Right kidney (tissue), 1 donor: ENCODE measurements around the gene GPR153.
A peak's percentile ranks its signal among the peaks of the same experiment; 100 is the strongest.

ENCODE experiments used
- DNase-seq: peaks from one replicate; pipeline ENCODE4 v3.0.0-alpha.2; 2016

Gene GPR153

GRCh38 chr1:6269720-6270400, 9.0 kb upstream of the GPR153 start:
- peak; percentile 32 for DNase-seq

DNA sequence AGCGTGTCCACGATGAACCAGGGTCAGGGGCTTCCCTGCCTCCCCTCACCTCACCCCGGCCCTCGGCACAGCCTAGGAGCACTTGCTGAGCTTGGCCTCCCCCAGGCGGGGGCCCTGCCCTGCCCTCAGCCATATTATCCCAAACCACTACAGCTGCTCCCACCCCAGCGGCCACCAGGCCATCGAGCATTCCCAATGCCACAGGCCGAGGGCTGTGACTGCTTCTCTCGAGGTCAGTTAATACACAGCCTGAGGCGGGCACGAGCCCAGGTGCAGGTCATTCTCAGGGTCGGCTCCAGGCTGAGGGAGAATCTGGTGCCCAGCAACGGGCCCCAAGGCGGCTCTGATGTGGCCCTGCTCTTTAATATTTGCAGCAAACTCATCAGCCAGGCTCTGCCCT, 8.4 kb upstream of the GPR153 start:
- peak; percentile 18 for DNase-seq

- peak; percentile 57 for DNase-seq
Measured at GRCh38 chr1:6268415-6268814, 7.5 kb upstream of the GPR153 start.

DNA sequence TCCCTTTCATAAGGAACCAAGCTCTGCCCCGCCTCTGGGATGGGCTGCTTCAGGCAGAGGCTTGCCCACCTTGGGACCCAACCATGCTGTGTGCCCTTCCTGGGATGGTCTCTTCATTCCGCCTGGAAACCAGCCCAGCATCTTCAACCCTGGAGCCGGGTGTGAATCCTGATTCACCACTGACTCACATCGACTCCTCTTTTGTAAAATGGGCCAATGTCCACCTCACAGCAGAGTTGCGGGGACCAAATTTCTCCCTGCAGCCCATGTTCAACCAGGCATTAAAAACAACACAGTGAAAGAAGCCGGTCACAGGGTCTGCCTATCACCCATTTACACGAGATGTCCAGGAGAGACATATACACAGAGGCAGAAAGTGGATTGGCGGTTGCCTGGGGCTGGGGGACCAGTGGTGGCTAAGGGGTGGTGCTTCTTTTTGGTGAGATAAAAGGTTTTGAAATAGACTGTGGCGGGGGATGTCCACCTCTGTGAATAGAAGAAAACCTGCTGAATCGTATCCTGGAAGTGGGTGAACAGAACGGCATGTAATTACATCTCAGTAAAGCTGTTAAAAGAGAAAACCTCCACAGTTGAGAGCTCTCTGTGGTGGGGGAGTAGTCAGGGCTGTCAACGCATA, 6.9 kb upstream of the GPR153 start:
- peak; percentile 19 for DNase-seq

DNA sequence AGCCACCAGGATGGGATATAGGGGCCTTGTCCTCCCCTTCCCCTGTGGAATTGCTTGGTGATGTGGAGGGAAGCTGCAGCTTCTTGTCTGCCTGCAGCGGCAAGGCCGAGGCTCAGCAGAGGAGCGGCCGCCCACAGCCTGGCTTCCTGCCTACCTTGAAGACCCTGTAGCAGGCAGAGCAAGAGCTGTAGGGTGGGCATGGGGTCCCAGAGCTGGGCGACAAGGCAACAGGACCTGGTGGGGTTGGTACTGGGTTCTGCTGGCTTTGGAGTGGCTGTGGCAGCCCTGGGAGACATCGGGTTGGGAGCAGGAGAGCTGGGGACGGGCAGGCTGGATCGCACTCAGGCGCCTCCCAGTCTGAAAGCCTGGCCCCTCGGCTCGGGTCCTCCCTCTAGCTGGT, 5.7 kb upstream of the GPR153 start:
- no peak for DNase-seq

DNA sequence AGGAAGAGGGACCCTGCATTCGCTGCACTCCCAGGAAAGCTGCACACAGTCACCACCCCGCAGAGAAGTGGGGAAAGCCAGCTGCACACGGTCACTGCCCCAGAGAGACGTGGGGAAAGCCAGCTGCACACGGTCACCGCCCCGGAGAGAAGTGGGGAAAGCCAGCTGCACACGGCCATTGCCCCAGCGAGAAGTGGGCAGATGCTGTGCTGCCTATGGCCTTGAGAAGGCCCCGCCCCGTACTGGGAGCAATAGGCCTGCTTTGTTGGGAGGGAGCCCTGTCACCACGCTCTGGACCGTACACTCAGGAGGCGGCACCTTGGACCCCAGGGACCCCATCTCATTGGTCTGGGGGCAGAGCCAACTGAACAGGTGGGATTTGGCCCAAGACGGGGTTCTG, 4.3 kb upstream of the GPR153 start:
- DNase-seq: no peak

DNA sequence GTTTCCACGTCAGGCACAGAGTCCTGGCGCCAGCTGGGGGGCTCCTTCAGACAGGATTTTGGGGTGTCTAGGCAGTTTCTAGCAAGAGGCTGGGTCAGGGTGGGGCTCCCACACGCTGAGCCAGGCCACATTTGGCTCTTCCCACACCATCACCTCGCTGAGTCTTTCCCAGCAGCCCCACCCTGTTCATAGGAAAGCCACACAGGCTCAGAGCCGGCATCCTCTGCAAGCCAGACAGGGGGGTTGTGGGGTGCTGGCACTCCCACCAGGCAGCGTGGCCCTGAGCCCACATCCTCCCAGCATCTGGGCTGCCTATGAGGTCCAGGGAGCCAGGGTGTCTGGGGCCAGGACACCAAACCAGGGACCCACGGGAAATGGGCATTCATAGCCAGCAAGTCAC, 2.8 kb upstream of the GPR153 start:
- DNase-seq: no peak

DNA sequence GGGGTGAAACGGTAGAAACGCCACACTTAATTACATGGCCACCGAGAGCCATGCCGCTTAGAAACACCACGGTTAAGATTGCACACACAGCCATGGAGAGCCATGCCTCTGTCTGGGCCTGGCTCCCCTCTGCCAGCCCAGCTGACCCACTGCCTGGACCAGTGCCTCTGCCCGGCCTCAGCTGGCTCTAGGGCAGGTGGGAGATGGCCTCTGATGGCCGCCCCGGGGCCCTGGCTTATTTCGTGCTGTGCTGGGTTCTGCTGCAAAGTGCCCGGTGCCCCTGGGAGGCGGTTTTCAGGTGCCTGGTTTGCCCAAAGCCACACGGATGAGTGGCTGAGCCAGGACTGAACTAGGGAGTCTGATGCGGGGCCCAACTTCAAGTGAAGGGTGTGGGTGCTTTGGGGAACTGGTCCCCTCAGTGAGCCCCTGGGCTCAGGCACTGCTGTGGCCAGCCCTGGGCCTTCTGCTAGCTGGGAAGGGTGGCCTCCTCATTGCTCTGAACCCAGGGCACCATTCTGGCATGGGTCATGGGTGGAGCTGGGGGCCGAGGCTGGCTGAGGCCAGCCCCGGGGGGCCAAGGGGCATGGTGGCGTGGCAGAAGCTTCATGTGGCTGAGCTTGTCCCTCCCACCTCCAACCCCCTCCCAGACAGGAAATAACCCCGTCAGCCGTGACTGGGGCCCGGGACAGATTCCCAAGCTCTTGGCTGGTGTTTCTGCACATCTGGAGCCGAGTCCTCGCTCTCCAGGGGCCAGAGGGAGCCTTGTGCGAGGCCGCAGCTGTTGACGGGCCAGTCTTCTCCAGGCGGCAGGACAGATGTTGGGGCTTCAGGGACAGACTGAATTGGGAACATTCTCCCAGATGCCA, 1.9 kb upstream of the GPR153 start:
- no peak for DNase-seq

DNA sequence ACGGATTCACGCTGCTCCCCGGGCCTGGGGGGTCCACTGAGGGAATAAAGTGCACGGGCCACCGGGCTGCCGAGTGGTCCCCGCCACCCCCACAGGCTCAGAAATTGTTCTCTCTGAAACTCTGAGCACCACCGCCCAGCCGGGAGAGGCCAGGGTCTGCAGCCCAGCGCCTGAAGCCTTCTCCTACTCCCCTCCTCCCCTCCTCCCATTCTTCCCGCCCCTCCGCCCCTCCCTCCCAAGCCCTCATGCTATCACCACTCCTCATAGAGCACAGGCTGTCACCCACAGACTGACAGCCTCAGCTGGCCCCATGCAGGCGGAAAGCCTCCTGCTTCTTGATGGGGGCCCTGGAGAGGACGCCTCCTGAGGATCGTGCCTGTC, 707 bp upstream of the GPR153 start:
- no peak for DNase-seq

DNA sequence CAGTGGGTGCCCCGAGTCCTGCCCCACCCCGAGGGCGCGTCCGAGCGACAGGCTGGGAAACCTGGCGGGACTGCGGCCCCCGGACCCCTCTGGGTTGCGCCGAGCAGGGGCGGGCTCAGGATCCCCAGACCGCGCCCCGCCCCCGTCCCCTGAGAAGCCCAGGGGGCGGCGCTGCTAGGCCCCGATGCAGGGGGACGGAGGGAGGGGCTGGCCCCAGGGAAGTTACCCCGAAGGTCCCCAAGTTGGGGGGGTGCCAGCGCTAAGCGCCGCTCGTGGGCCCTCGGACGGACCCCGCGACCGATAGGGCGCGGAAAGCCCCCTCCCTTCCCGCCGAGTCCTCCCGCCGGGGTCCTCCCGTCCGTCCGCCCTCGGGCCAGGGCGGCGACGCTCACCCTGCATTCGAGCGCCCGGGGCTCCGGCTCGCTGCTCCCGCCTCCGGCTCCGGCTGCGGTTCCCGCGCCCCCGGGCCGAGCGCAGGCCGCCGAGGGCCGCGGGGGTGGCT, 414 bp downstream of the GPR153 start:
- DNase-seq: peak; percentile 58

DNA sequence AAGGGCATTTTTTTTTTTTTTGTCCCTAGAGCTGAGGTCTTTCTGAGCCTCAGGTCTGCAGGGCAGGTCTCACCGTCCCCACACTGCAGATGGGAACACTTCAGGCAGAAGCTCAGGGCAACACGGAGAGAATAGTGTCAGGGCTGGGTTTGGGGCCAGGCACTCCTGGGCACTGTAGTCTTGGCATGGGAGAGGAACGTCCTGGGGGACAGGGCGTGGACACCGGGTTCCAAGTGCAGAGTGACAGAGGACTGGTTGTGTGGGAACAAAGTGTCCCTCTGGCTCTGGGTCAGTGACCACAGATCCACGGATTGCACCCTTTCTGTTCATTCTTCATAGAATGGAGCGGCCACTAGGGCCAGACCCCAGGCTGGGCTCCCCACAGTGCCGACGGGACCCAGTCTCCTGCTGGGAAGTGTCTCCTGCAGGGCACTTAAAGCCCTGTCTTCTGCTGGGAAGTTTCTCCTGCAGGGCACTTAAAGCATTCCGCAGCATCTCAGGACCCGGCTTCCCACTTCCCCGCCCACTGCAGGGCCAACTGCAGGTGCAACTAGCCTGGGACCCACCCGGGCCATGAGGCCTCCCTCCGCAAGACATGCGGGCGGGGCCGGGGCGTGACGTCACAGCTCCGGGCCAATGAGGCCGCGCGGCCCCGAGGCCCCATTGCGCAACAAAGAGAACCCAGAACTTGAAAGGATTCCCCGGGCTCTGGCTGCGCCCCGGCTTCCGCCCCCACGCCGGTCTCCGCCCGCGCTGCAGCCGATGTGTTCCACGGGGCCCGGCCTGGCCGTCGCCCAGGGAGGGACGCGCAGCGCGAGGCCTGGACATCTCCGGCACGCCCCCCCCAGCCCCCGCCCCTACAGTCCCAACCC, 1.2 kb downstream of the GPR153 start:
- peak; percentile 80 for DNase-seq

DNA sequence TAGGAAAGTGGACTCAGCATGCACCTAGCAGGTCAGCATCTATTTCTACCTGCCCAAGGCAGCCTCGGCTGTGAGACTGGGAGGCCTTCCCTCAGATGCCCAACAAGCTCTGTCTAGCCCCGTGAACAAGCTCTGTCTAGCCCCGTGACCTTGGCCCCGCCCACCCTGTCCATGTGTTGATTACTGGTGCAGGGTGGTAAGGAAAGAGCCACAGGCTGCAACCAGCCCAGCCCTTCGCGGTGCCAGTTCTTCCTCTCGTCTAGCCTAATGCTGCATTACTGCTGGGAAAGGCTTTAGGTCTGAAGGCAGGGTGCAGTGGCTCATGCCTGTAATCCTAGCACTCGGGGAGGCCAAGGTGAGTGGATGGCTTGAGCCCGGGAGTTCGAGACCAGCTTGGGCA, 2.2 kb downstream of the GPR153 start:
- no peak for DNase-seq

GRCh38 chr1:6257541-6258069, 3.3 kb downstream of the GPR153 start:
- no peak for DNase-seq

DNA sequence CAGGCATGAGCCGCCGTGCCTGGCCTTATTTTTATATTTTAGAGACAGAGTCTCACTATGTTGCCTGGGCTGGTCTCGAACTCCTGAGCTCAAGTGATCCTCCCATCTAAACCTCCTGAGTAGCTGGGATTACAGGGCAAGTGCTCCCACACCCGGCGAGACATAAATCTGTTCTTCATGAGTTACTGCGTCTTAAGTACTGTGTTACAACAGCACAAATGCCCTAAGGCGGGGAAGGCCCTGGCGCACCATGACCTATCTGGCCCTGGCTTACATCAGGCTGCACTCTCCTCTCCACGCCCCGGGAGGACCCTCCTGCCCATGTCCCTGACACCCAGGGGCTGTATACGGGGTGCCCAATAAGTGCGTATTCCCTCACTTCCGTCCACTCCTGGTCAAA, 4.3 kb downstream of the GPR153 start:
- no peak for DNase-seq

DNA sequence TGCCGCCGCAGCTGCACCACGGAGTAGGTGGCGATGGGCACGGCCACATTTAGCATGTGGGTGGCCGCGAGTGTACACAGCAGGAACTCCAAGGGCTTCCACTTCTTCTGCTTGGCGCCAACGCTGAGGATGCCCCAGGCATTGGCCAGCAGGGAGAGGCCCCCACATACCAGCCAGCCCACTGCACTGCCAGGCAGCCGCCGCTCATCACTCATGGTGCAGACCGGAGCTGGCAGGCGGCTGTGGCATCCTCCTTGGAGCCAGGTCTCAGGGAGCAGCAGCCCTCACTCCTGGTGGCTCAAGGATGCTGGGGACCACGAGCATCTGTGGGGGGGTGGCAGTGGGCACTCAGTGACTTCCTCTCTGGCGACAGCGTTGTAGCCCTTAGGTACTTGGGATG, 6.2 kb downstream of the GPR153 start:
- DNase-seq: no peak

DNA sequence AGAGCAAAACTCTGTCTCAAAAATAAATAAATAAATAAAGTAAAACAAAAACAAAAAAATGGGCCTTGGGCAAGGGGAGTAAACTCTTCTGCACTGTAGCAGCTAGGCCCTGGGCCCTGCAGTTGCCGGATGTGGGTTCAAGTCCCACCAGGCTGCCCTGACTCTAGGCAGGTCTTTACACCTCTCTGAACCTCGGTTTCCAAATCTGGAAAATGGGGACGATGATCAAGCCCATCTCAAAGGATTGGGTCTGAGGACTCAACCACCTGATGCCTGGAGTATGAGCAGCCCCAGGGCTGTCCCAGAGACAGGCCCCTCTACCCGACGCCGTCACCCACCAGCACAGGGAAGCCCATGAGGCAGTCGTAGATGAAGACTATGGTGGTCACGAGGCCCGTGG, 7.5 kb downstream of the GPR153 start:
- DNase-seq: no peak

- no peak for DNase-seq
Measured at GRCh38 chr1:6252374-6252710, 8.6 kb downstream of the GPR153 start.

DNA sequence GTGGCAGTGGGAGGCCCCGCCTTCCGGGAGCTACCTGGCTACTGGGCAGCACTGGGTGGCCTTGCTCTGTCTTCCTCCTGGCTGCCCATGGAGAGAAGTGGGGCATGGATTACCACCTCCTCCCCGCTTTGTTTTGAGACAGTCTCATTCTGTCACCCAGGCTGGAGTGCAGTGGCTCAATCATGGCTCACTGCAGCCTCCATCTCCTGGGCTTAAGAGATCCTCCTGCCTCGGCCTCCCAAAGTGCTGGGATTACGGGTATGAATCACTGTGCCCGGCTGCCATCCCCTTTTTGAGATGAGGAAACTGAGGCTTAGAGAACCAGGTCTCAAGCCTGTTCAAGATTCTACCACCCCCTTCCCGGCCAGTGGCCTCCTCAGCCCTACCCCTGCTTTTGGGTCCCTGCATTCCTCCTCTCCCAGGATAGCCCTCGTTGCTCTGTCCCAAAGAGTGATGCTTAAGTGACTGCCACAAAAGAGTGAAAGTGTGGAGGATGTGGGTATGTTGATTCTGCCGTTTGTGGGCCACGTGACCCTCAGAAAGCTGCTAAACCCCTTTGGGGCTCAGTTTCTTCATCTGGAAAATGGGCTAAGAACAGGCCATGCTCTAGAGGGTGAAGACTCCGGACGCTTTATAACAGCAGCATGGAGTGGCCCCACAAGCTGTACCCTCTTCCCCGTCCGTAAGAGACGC, 9.1 kb downstream of the GPR153 start:
- DNase-seq: no peak

GRCh38 chr1:6251233-6251632, 9.7 kb downstream of the GPR153 start:
- no peak for DNase-seq

DNA sequence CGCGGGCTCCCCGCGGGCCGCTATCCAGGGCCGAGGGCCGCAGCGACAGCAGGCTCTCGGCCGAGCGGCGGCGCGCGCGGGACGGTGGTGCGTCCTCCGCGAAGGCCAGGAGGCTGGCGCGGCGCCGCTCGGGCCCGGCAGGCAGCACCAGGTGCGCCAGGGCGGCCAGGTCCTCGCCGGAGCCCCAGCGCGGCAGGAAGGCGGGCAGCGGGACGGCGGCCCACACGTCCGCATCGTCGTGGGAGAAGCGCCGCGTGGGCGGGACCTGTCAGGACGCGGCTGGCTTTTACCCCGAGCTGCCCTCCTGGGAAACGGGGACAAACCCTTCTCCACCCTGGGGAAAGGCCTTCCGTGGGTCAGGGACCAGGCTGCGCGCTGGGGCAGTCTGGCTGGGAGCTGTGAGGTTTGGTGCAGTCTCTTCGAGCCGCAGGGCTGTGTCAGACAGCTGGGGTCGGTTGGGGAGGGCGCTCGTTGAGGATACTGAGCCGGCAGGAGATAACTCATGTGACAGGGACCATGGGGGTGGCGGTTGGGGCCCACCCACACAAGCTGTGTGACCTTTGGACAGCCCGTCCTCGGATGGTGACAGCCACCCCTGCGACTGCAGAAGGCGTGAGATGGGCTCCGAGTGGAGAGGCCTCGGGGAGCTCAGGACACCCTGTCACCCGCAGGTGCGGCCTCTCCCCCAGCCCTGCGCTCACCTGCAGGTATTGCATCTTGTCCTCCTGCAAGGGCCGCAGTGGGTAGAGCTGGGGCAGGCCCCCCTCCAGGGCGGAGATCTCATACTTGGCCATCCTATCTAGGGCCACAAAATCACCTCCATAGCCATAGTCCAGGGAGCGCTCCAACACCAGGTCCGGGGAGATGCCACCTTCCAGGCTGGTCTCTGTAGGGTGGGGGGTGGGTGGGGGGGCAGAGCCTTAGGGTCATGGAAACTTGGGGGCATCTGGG, 10.9 kb downstream of the GPR153 start:
- DNase-seq: peak; percentile 31
